HG03520 (cell line): Measurements from ENCODE around the gene C1orf210.

Experiments
- ATAC-seq: cut with Tn5 transposase; IDR thresholded peaks from one replicate; pipeline ENCODE4 v1.9.1; 2021; ENCODE audit warnings: mild to moderate bottlenecking, moderate library complexity; ENCODE audit not compliant: unreplicated experiment

C1orf210 gene

DNA sequence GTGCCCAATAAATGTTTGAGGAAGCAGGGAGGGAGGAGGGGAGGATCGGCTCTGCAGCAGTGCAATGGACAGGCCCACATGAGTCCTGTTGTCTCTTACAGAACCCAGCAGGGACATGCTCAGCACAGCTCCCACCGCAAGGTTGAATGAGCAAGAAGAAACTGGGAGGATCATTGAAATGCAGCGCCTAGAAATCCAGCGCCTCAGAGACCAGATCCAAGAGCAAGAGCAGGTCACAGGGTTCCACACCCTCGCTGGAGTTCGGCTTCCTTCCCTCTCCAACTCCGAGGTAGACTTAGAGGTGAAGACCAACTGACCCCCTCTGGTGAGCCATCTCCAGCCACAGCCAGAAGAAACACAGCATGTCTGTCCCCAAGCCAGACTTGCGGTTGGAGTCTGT lies 31.5 kb downstream of the C1orf210 start:
- no peak for ATAC-seq

- ATAC-seq: no peak
Measured at GRCh38 chr1:43253173-43253572, 32.2 kb downstream of the C1orf210 start.

GRCh38 chr1:43252225-43252624 lies 33.2 kb downstream of the C1orf210 start:
- ATAC-seq: no peak

GRCh38 chr1:43251024-43251423 lies 34.4 kb downstream of the C1orf210 start:
- ATAC-seq: no peak

- ATAC-seq: no peak
Measured at GRCh38 chr1:43250351-43250761, 35.0 kb downstream of the C1orf210 start.

DNA sequence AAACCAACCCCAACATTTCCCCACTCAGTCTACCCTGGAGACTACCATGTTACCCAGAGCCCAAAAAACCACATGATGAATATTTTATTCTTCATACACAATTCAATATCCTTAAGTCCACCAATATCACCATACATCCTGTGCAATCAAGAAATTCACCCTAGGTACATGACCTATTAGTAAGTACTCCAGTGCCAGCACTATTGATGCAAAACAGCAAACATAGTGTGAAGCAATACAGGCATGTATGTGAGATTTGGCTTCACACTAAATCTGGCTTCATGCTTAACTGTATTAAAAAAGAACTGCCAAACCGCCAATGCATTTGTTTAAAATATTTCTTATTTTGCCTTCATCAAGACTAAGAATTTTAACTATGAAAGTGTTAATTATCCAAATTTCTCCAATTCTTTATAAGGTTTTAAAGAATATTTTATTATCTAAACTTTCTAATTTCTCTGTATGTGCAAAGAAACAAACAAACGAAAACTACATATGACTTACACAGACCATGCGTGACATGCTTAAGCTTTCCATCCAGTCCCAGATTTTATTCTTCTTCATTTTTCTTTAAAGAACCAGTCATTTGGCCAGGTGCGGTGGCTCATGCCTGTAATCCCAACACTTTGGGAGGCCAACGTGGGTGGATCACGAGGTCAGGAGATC lies 38.0 kb downstream of the C1orf210 start:
- no peak for ATAC-seq

DNA sequence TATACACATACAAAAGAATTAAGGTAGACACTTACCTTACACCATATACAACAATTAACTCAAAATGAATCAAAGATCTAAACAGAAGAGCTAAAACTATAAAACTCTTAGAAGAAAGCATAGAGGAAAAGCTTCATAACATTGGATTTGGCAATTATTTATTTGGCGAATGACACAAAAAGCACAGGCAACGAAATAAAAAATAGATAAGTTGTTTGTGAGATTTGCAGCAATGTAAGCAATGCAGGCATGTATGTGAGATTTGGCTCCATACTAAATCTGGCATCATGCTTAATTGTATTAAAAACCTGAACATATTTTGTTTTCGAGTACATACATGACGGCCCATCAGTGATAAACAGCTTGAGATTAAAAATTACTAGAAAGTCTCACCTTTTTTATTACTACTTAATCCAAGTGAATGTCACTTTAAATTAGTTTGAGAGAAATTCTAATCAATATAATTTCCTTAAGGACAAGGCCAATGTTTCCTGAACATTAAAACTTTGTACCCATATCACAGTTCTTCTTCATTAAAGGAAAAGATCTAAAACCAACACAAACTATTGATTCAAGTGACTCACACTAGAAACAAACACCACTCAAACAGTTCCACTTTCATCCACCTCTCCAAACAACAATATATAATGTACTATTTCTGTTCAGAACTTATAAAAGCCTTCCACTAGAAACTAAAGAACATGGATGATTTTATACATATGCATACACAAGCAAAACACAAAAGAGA lies 38.7 kb downstream of the C1orf210 start:
- no peak for ATAC-seq

- no peak for ATAC-seq
Measured at GRCh38 chr1:43243299-43243698, 42.1 kb downstream of the C1orf210 start.

- no peak for ATAC-seq
Measured at GRCh38 chr1:43241413-43241836, 44.0 kb downstream of the C1orf210 start.

GRCh38 chr1:43239484-43239883 lies 45.9 kb downstream of the C1orf210 start:
- no peak for ATAC-seq

DNA sequence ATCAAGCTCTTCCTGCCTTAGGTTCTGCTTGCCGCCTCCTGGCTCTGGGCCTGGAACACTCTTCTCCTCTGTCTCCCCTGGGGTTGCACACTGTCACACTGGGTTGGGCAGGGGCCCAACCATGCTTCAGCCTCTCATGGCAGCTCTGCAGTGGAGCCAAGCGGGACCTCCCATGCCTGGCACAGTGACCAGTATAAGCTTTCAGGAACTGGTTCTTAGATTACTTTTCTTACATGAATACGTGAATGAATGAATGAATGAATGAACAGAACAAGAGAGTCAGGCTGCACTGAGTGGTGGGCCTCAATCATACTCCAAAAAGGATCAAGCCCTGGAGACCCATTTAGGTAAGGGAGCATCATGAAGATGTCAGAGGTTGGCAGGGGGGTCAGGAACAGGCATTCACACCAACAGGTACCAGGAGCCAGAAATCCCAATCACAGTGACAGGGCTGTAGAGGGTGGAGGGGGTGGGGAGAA lies 46.4 kb downstream of the C1orf210 start:
- ATAC-seq: no peak

- ATAC-seq: no peak
Measured at GRCh38 chr1:43238085-43238484, 47.3 kb downstream of the C1orf210 start.

GRCh38 chr1:43237121-43237520 lies 48.3 kb downstream of the C1orf210 start:
- no peak for ATAC-seq

DNA sequence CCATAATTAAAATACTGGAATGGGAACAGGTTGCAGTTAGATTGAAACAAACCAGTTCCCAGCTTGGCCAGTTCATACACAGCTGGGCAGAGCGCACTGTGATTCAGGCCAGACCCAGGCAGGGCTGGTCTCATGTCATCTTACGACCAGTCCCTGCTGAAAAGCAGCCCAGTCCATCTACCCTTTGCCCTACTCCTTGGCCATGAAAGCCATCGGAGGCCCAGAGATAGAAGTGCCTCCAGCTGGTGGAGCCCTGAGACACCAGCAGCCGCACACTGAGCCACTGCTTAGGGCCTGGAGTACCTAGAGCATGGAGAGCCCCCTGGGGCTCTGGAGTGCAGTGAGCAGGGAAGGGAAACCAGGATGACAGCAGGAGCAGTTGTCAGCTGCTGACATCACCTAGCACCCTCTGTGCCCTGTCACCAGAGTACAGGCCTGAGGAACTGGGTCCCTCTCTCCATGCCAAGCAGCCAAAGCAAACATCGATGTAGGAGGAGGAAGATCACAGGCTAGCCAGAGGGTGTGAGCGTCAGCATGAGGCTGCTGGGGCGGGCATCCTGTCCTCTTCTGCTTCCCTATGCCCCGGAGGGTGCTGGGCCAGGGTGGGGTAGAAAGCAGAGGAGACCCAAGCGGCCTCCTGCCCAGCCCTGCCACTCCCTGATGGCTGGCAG lies 49.8 kb downstream of the C1orf210 start:
- no peak for ATAC-seq

DNA sequence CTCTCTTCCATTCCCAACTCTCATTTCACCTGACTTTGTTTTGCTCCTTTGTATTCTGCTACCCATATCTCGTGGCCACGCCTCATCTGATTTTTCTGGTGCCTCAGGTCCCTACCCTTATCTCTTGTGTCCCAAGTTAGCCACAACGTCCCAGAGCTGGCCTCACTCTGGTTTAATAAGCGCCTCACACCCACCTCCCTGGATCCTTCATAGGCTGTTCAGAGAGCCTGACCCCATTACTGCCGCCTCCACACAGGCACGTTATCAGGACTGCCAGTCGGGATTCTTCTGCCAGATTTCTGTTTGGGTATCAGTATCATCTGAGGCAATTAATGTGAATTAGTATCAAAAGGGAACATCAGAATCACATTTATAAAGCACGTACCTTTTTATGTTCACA lies 50.3 kb downstream of the C1orf210 start:
- no peak for ATAC-seq

DNA sequence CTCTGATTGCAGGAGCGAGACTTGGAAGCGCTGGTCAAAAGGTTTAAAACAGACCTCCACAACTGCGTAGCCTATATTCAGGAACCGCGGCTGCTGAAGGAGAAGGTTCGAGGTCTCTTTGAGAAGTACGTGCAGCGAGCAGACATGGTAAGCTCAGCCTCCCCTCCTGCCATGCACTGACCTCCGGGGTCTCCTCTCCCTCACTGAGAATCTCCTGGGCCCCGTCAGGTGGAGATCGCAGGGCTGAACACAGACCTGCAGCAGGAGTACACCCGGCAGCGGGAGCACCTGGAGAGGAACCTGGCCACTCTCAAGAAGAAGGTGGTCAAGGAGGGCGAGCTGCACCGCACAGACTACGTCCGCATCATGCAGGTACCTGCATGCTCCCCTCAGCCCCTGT lies 51.1 kb downstream of the C1orf210 start:
- no peak for ATAC-seq

GRCh38 chr1:43233631-43234030 lies 51.8 kb downstream of the C1orf210 start:
- no peak for ATAC-seq

- ATAC-seq: no peak
Measured at GRCh38 chr1:43232482-43232881, 52.9 kb downstream of the C1orf210 start.

GRCh38 chr1:43232074-43232473 lies 53.3 kb downstream of the C1orf210 start:
- ATAC-seq: no peak
